Measurements from ENCODE around the gene RAB37.

DNA sequence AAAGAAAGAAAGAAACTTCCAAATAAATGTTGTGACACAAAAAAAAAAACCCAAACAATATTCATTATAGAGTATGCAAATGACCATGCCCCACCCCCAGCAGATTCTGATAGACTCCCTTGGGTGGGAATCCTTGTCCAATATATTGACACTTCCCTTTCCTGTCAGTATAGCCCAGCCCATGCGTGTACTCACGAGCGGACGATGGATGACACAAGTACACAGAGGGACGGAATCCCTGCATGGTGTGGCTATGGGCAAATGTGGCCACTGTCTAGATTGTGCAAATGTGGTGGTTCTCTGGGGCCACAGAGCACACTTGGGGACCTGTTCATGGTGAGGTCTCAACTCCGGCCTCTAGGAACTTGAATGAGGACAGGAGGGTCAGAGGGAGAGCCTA is 3.1 kb downstream of the RAB37 start:
- TF ChIP-seq, protein P1, sequence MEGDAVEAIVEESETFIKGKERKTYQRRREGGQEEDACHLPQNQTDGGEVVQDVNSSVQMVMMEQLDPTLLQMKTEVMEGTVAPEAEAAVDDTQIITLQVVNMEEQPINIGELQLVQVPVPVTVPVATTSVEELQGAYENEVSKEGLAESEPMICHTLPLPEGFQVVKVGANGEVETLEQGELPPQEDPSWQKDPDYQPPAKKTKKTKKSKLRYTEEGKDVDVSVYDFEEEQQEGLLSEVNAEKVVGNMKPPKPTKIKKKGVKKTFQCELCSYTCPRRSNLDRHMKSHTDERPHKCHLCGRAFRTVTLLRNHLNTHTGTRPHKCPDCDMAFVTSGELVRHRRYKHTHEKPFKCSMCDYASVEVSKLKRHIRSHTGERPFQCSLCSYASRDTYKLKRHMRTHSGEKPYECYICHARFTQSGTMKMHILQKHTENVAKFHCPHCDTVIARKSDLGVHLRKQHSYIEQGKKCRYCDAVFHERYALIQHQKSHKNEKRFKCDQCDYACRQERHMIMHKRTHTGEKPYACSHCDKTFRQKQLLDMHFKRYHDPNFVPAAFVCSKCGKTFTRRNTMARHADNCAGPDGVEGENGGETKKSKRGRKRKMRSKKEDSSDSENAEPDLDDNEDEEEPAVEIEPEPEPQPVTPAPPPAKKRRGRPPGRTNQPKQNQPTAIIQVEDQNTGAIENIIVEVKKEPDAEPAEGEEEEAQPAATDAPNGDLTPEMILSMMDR (IDR thresholded peaks at IDR 0.05; ENCODE audit: low read length): no peak
- TF ChIP-seq EZH2 (IDR thresholded peaks at IDR 0.05; ENCODE audit: borderline replicate concordance, low read length): no peak
